K562 (cell line): Measurements from ENCODE around the gene CNNM3. TPM values are rescaled to one million over a fixed set of nuclear protein-coding genes. Genes with fewer than 3 reads are reported as not detected.

Experiments
- ATAC-seq: fragments of 200-7000 bp; cut with Tn5 transposase; 3 replicates; pipeline ENCODE4 v1.9.1; 2020; ENCODE audit warnings: moderate library complexity
- BruUV-seq: library from RNA; stranded (reverse); fragments of 400-500 nt; replicated peaks from 2 replicates; lab custom pipeline; 2021; lab: Mats Ljungman, UMichigan
- CTCF ChIA-PET: fragments of 300-600 bp; formaldehyde crosslinking; extraction: SDS; loops from one replicate; lab custom pipeline; 2021; ENCODE audit warnings: low intra/inter-chr PET ratio; lab: Yijun Ruan, JAX
- POLR2A ChIA-PET: fragments of 300-600, 350-650 bp; sonication (Branson Sonifier 250); formaldehyde crosslinking; extraction: SDS; loops from one replicate; lab custom pipeline; 2021; ENCODE audit warnings: antibody characterized with exemption, inconsistent platforms; lab: Yijun Ruan, JAX
- DNase-seq, 4 experiments: peaks; one replicate each; pipeline versions ENCODE4 v3.0.0 to v3.0.0-alpha.2; 2011 to 2018; ENCODE audit warnings: low spot score in 3 of 4, mixed read lengths in 3 of 4; ENCODE audit errors: extremely low read depth in 1 of 4
- FAIRE-seq: peaks from 2 replicates; lab custom pipeline; 2011; peaks lifted over from hg19 to GRCh38; lab: Jason Lieb, UNC
- H2AFZ ChIP-seq: 2 replicates; pipeline ENCODE4 v1.6.0; 2011; ENCODE audit warnings: low read depth, low read length, control low read depth, inconsistent platforms
- H3K27ac ChIP-seq: fragments of 200-600 bp; 3 replicates; pipeline ENCODE4 v1.8.0; 2011; ENCODE audit warnings: low read depth, mild to moderate bottlenecking, control low read depth, inconsistent platforms, low read length, moderate library complexity, mixed read lengths; ENCODE audit errors: extremely low read depth
- H3K27me3 ChIP-seq, 2 experiments: fragments of 300-600 bp in 1 of 2; 2 replicates in 1 of 2; 3 replicates in 1 of 2; pipeline versions ENCODE4 v1.6.0 to v1.8.0; 2011; ENCODE audit warnings: inconsistent platforms in 2 of 2, low read length in 2 of 2, mild to moderate bottlenecking in 1 of 2, mixed read lengths in 1 of 2, moderate library complexity in 1 of 2; ENCODE audit not compliant: control insufficient read depth in 2 of 2, insufficient read depth in 2 of 2
- H3K36me3 ChIP-seq: fragments of 300-600 bp; 3 replicates; pipeline ENCODE4 v1.8.0; 2011; ENCODE audit warnings: mild to moderate bottlenecking, low read length, inconsistent platforms; ENCODE audit not compliant: control insufficient read depth, insufficient read depth
- H3K4me1 ChIP-seq, 2 experiments: fragments of 200-600 bp in 1 of 2; replicated peaks in 1 of 2; 2 replicates in 1 of 2; 3 replicates in 1 of 2; pipeline versions ENCODE4 v1.5.1 to v1.8.0; 2011; ENCODE audit warnings: inconsistent platforms in 2 of 2, low read length in 2 of 2, mild to moderate bottlenecking in 1 of 2, mixed read lengths in 1 of 2, moderate library complexity in 1 of 2; ENCODE audit not compliant: control insufficient read depth in 2 of 2, insufficient read depth in 2 of 2
- H3K4me2 ChIP-seq: 2 replicates; pipeline ENCODE4 v1.6.1; 2011; ENCODE audit warnings: low read length, control low read depth, inconsistent platforms, mixed read lengths; ENCODE audit not compliant: insufficient read depth
- H3K4me3 ChIP-seq: fragments of 200-600 bp; sonication (generic), shearing (Covaris generic); 2 replicates; pipeline ENCODE4 v1.5.1; 2016; ENCODE audit warnings: control low read depth, inconsistent platforms
- H3K79me2 ChIP-seq: fragments of 200-600 bp; 3 replicates; pipeline ENCODE4 v1.8.0; 2011; ENCODE audit warnings: low read length, inconsistent platforms; ENCODE audit not compliant: control insufficient read depth, insufficient read depth
- H3K9ac ChIP-seq, 2 experiments: 2 replicates each; pipeline versions ENCODE4 v1.6.0 to v1.6.1; 2011; ENCODE audit warnings: low read depth in 2 of 2, low read length in 2 of 2, control low read depth in 1 of 2, inconsistent platforms in 1 of 2, mild to moderate bottlenecking in 1 of 2, mixed read lengths in 1 of 2; ENCODE audit not compliant: insufficient read depth in 1 of 2
- H3K9me1 ChIP-seq: one replicate; pipeline ENCODE4 v1.6.0; 2011; ENCODE audit warnings: inconsistent platforms, mild to moderate bottlenecking, low read length, moderate library complexity; ENCODE audit not compliant: control insufficient read depth, insufficient read depth
- H3K9me3 ChIP-seq: replicated peaks from 2 replicates; pipeline ENCODE4 v1.5.1; 2011; ENCODE audit warnings: low read depth, low read length, inconsistent platforms; ENCODE audit not compliant: control insufficient read depth, insufficient read depth
- H4K20me1 ChIP-seq: replicated peaks from 2 replicates; pipeline ENCODE4 v1.6.1; 2011; ENCODE audit warnings: low read length, inconsistent platforms, mixed read lengths; ENCODE audit not compliant: control insufficient read depth, insufficient read depth
- CGGBP1 ChIP-seq: fragments of 250-450 bp; sonication (Bioruptor Pico); IDR thresholded peaks from 2 replicates; pipeline ENCODE4 v1.9.0; 2021; ENCODE audit warnings: mild to moderate bottlenecking
- ELF2 ChIP-seq: fragments of 250-450 bp; sonication (Bioruptor Pico); IDR thresholded peaks from 2 replicates; pipeline ENCODE4 v1.5.0; 2021; ENCODE audit warnings: mild to moderate bottlenecking
- HMG20A ChIP-seq: fragments of 450-650 bp; formaldehyde crosslinking; conservative IDR thresholded peaks from 2 replicates; pipeline ENCODE4 v1.4.0; 2020; ENCODE audit warnings: mild to moderate bottlenecking, mixed read lengths
- KLF13 ChIP-seq: fragments of 450-650 bp; IDR thresholded peaks from 2 replicates; pipeline ENCODE4 v1.6.1; 2016; ENCODE audit warnings: missing genetic modification characterization, low read depth, mild to moderate bottlenecking, missing compliant biosample characterization, moderate library complexity, borderline replicate concordance
- MAFK ChIP-seq: IDR thresholded peaks from 2 replicates; pipeline ENCODE4 v1.6.1; 2011; ENCODE audit warnings: low read length, improper control_type of control experiment
- MYC ChIP-seq, 2 experiments: fragments of 250-450 bp in 1 of 2; sonication (Bioruptor Pico) in 1 of 2; IDR thresholded peaks; 2 replicates each; pipeline versions ENCODE4 v1.5.1 to v1.6.1; 2012 to 2021; ENCODE audit warnings: low read depth in 2 of 2, borderline replicate concordance in 1 of 2, improper control_type of control experiment in 1 of 2, low read length in 1 of 2, mild to moderate bottlenecking in 1 of 2, moderate library complexity in 1 of 2
- POLR2A ChIP-seq: fragments of 450-650 bp; conservative IDR thresholded peaks from 2 replicates; pipeline ENCODE4 v1.6.1; 2016
- SIN3B ChIP-seq: fragments of 450-650 bp; IDR thresholded peaks from 2 replicates; pipeline ENCODE4 v1.6.1; 2017; ENCODE audit warnings: low read depth, mild to moderate bottlenecking, moderate library complexity
- SMAD3 ChIP-seq: fragments of 450-650 bp; formaldehyde crosslinking; conservative IDR thresholded peaks from 2 replicates; pipeline ENCODE4 v1.4.0; 2020; ENCODE audit warnings: mild to moderate bottlenecking
- ZNF586 ChIP-seq: fragments of 450-650 bp; formaldehyde crosslinking; conservative IDR thresholded peaks from 2 replicates; pipeline ENCODE4 v1.4.0; 2020; ENCODE audit warnings: mild to moderate bottlenecking, moderate library complexity
- WGBS: fragments of 100-300 bp; shearing (Covaris generic); methylation state at CpG from one replicate; pipeline ENCODE4 v1.1.6; 2016; ENCODE audit warnings: low coverage, mixed read lengths; ENCODE audit not compliant: insufficient coverage; ENCODE audit errors: missing lambda C conversion rate; 5-methylcytosine and 5-hydroxymethylcytosine counted together
- in situ Hi-C: fragments of 300-500 bp; cut with MboI; formaldehyde crosslinking; loops from 4 replicates; pipeline ENCODE4 v1.15.0; 2018; ENCODE audit warnings: inconsistent platforms, mixed read lengths
- intact Hi-C: fragments of 100-400 bp; cut with micrococcal nuclease; formaldehyde crosslinking; loops from 2 replicates; pipeline ENCODE4 v1.14.2; 2022
- polyA plus RNA-seq, 8 experiments: library from polyadenylated mRNA; depleted of rRNA in 4 of 8; stranded (reverse) in 5 of 8; unstranded in 3 of 8; fragments of >200 nt; fragmentation: Nextera tagmentation in 2 of 8; fragmentation: Illumina TruSeq in 1 of 8; extraction: Ambion mirVana in 2 of 8; extraction: Trizol in 1 of 8; gene quantifications; 2 replicates each; pipeline versions ENCODE4 v1.2.1 to v1.2.3, GENCODE V29; 2011 to 2014; ENCODE audit warnings: inconsistent platforms in 1 of 8, missing spikeins in 1 of 8
- total RNA-seq, 7 experiments: library from RNA; depleted of rRNA in 6 of 7; stranded (reverse); fragments of >200 nt in 6 of 7; fragmentation: Illumina TruSeq in 2 of 7; extraction: Trizol in 2 of 7; gene quantifications; 2 replicates each; pipeline versions ENCODE4 v1.2.1 to v1.2.3, GENCODE V29; 2011 to 2021; ENCODE audit warnings: low replicate concordance in 1 of 7
- TF ChIP-seq, protein P1 (sequence below): fragments of 450-650 bp; IDR thresholded peaks from 2 replicates; pipeline ENCODE4 v1.7.1; 2018; ENCODE audit warnings: mild to moderate bottlenecking, low read depth; ENCODE audit not compliant: partially characterized antibody
- TF ChIP-seq, protein P2 (sequence below): conservative IDR thresholded peaks from 2 replicates; pipeline ENCODE4 v1.6.1; 2011; ENCODE audit warnings: low read depth, mild to moderate bottlenecking, low read length; ENCODE audit not compliant: control insufficient read depth
- TF ChIP-seq, protein P3 (sequence below): sonication (generic); formaldehyde crosslinking; IDR thresholded peaks from 2 replicates; pipeline ENCODE4 v1.8.1; 2023; ENCODE audit warnings: missing genetic modification reagents, mild to moderate bottlenecking, borderline replicate concordance

CNNM3 gene
- total and polyA plus RNA-seq, 9 of the 15 experiments (the other 6 are each of a cell fraction or from before 2014, with no cell fraction given), result 1.4 to 16.9 (median 6.5) TPM

DNA sequence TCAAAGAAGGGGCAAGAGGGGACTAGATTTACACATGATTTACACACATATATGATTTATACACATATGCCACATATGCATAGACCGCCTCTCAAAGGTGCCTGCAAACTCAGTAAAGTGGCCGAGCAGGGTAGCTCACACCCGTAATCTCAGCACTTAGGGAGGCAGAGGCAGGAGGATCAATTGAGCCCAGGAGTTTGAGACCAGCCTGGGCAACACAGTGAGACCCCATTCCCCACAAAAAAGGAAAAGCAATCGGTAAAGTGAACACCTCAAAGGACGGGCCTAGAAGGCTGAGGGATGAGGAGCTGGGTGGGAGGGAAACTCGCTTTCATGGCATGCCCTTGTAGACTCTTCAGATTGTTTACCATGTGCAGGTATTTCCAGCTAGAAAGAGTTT, 36.6 kb downstream of the CNNM3 start:
- in situ Hi-C loops (loop anchor here (25.0 kb wide), 1 partner anchor 260 kb away; the partner anchor contains the start of gene ANKRD36), intact Hi-C loops (no loop called here)
- no TSS peak for BruUV-seq
- 87% methylated on average over 6 of the region's 6 CpGs for WGBS
- Histone ChIP-seq H3K79me2 (peaks cover 34% of the 10 kb centered on the region), H3K9ac (no peak overlapping the region), H3K27me3 (no peaks in the 10 kb centered on the region), H3K4me1 (peaks cover 4 to 17% of the 10 kb centered on the region in 2 experiments; a peak in 3 of 5 replicates), H3K4me3 (no peak overlapping the region), H4K20me1 (0 out of 2 replicates have a peak, but pooled peaks cover 3% of the 10 kb centered on the region), H3K27ac (no peak overlapping the region), H3K9me3 (no peaks in the 10 kb centered on the region), H3K36me3 (peaks cover 59% of the 10 kb centered on the region), H3K4me2 (no peak overlapping the region), H2AFZ (no peak overlapping the region), H3K9me1 (no peaks in the 10 kb centered on the region)
- FAIRE-seq (no peak), DNase-seq (no peak), ATAC-seq (no peak)
- POLR2A ChIA-PET, result interaction anchor here (0.5 to 1.5 kb wide), 3 partner anchors 10 to 91 kb away, joined by 4 to 9 read pairs (median 4); partner anchors contain the start of gene ANKRD23
- CTCF ChIA-PET, result no interaction called here
- TF ChIP-seq KLF13 (no peak), MAFK (no peak), MYC (IDR thresholded peaks at IDR 0.05; ENCODE audit: low read depth, low read length) (no peak), MYC (CRISPR knock-in tag; IDR thresholded peaks at IDR 0.05; ENCODE audit: borderline replicate concordance, low read depth) (no peak), ELF2 (CRISPR knock-in tag) (no peak), POLR2A (no peak), SIN3B (no peak), SMAD3 (CRISPR knock-in tag) (no peak), ZNF586 (no peak), HMG20A (CRISPR knock-in tag) (no peak), CGGBP1 (CRISPR knock-in tag) (no peak)
- TF ChIP-seq, protein P1, sequence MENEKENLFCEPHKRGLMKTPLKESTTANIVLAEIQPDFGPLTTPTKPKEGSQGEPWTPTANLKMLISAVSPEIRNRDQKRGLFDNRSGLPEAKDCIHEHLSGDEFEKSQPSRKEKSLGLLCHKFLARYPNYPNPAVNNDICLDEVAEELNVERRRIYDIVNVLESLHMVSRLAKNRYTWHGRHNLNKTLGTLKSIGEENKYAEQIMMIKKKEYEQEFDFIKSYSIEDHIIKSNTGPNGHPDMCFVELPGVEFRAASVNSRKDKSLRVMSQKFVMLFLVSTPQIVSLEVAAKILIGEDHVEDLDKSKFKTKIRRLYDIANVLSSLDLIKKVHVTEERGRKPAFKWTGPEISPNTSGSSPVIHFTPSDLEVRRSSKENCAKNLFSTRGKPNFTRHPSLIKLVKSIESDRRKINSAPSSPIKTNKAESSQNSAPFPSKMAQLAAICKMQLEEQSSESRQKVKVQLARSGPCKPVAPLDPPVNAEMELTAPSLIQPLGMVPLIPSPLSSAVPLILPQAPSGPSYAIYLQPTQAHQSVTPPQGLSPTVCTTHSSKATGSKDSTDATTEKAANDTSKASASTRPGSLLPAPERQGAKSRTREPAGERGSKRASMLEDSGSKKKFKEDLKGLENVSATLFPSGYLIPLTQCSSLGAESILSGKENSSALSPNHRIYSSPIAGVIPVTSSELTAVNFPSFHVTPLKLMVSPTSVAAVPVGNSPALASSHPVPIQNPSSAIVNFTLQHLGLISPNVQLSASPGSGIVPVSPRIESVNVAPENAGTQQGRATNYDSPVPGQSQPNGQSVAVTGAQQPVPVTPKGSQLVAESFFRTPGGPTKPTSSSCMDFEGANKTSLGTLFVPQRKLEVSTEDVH, result no peak
- TF ChIP-seq, protein P2, sequence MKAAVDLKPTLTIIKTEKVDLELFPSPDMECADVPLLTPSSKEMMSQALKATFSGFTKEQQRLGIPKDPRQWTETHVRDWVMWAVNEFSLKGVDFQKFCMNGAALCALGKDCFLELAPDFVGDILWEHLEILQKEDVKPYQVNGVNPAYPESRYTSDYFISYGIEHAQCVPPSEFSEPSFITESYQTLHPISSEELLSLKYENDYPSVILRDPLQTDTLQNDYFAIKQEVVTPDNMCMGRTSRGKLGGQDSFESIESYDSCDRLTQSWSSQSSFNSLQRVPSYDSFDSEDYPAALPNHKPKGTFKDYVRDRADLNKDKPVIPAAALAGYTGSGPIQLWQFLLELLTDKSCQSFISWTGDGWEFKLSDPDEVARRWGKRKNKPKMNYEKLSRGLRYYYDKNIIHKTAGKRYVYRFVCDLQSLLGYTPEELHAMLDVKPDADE, result no peak
- TF ChIP-seq, protein P3, sequence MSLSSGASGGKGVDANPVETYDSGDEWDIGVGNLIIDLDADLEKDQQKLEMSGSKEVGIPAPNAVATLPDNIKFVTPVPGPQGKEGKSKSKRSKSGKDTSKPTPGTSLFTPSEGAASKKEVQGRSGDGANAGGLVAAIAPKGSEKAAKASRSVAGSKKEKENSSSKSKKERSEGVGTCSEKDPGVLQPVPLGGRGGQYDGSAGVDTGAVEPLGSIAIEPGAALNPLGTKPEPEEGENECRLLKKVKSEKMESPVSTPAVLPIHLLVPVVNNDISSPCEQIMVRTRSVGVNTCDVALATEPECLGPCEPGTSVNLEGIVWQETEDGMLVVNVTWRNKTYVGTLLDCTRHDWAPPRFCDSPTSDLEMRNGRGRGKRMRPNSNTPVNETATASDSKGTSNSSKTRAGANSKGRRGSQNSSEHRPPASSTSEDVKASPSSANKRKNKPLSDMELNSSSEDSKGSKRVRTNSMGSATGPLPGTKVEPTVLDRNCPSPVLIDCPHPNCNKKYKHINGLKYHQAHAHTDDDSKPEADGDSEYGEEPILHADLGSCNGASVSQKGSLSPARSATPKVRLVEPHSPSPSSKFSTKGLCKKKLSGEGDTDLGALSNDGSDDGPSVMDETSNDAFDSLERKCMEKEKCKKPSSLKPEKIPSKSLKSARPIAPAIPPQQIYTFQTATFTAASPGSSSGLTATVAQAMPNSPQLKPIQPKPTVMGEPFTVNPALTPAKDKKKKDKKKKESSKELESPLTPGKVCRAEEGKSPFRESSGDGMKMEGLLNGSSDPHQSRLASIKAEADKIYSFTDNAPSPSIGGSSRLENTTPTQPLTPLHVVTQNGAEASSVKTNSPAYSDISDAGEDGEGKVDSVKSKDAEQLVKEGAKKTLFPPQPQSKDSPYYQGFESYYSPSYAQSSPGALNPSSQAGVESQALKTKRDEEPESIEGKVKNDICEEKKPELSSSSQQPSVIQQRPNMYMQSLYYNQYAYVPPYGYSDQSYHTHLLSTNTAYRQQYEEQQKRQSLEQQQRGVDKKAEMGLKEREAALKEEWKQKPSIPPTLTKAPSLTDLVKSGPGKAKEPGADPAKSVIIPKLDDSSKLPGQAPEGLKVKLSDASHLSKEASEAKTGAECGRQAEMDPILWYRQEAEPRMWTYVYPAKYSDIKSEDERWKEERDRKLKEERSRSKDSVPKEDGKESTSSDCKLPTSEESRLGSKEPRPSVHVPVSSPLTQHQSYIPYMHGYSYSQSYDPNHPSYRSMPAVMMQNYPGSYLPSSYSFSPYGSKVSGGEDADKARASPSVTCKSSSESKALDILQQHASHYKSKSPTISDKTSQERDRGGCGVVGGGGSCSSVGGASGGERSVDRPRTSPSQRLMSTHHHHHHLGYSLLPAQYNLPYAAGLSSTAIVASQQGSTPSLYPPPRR (CRISPR knock-in tag), result no peak
